ENCODE results near the gene SGCD. TPM values are rescaled to one million over a fixed set of nuclear protein-coding genes. Genes with fewer than 3 reads are reported as not detected.

Gene SGCD
- total and polyA plus RNA-seq, 9 of the 15 experiments (the other 6 are each of a cell fraction or from before 2014, with no cell fraction given) = not detected

GRCh38 chr5:156523607-156524006 is 196.6 kb downstream of the SGCD start (continued):
- TF ChIP-seq, protein P1, sequence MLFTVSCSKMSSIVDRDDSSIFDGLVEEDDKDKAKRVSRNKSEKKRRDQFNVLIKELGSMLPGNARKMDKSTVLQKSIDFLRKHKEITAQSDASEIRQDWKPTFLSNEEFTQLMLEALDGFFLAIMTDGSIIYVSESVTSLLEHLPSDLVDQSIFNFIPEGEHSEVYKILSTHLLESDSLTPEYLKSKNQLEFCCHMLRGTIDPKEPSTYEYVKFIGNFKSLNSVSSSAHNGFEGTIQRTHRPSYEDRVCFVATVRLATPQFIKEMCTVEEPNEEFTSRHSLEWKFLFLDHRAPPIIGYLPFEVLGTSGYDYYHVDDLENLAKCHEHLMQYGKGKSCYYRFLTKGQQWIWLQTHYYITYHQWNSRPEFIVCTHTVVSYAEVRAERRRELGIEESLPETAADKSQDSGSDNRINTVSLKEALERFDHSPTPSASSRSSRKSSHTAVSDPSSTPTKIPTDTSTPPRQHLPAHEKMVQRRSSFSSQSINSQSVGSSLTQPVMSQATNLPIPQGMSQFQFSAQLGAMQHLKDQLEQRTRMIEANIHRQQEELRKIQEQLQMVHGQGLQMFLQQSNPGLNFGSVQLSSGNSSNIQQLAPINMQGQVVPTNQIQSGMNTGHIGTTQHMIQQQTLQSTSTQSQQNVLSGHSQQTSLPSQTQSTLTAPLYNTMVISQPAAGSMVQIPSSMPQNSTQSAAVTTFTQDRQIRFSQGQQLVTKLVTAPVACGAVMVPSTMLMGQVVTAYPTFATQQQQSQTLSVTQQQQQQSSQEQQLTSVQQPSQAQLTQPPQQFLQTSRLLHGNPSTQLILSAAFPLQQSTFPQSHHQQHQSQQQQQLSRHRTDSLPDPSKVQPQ (CRISPR knock-in tag; IDR thresholded peaks at IDR 0.05; ENCODE audit: borderline replicate concordance) = no peak
- no peak for TF ChIP-seq CUX1 (CRISPR knock-in tag; IDR thresholded peaks at IDR 0.05)
- TF ChIP-seq CEBPG (CRISPR knock-in tag; IDR thresholded peaks at IDR 0.05) = no peak
- no peak for TF ChIP-seq CEBPG (tag; conservative IDR thresholded peaks at IDR 0.05 in 1 of 2, IDR thresholded peaks at IDR 0.05 in 1 of 2)
- no peak for TF ChIP-seq RB1 (IDR thresholded peaks at IDR 0.05; ENCODE audit: low read depth)
- no peak for TF ChIP-seq ZC3H4 (CRISPR knock-in tag; IDR thresholded peaks at IDR 0.05; ENCODE audit: borderline replicate concordance)
- no peak for TF ChIP-seq TGIF2 (CRISPR knock-in tag; IDR thresholded peaks at IDR 0.05)
